Mucosa of gallbladder (tissue), 1 donor: Measurements from ENCODE around the gene CWC22. TPM values are rescaled to one million over a fixed set of nuclear protein-coding genes. Genes with fewer than 3 reads are reported as not detected.
"Not testable (repeated sequence)": the region's sequence is repeated elsewhere in the genome, so short reads cannot be mapped to it uniquely, and the experiment has no call there.

Experiments
- DNase-seq: peaks from one replicate; pipeline ENCODE4 v3.0.0-alpha.2; 2020; ENCODE audit warnings: low spot score
- total RNA-seq: library from RNA; stranded (reverse); gene quantifications from one replicate; pipeline ENCODE4 v1.2.1, GENCODE V29; 2021
- donor health status: DM: no; HTN: no; CAD: no.

The CWC22 gene
- total RNA-seq = 13.6 TPM

DNA sequence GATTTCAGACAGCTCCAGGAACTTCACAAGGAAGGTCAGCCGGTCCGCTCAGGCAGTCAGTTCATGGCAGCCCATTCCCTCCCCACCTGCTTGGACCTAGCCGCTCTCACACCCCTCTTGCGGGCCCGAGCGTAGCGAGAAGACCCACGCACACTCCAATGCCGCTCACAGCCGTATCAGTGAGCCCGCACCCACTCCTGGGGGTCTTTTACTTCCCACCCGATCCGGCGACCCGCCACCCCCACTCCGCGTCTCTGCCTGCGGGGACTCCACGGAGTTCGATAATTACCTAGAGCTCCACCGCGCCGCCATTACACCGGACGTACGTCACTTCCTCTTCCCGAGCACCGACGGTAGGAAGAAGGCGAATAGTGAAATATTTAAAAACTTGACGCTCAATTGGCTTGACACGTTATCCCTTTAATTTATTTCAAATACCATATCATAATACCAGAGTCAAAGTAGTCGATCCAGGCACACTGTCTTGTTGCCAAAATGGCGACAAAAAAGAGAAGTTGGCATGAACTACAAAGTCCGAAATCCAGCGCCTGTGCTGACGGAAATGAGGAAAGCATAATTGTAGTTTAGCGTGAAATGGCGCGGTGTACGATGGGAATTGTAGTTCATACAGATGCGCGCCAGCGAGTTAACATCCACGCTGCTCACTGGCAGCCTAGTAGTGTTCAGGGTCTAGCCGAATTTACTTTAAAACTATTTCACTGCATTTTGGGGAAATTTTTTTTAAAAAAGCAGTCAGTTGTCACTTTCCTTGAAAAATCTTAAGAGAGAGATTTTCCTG is at the start of gene CWC22:
CWC22 (minus strand) TSS at position 517 of the 799 bp plus-strand sequence. CDS start 13,956 bp downstream, outside the sequence.
- DNase-seq = peak; percentile 94

DNA sequence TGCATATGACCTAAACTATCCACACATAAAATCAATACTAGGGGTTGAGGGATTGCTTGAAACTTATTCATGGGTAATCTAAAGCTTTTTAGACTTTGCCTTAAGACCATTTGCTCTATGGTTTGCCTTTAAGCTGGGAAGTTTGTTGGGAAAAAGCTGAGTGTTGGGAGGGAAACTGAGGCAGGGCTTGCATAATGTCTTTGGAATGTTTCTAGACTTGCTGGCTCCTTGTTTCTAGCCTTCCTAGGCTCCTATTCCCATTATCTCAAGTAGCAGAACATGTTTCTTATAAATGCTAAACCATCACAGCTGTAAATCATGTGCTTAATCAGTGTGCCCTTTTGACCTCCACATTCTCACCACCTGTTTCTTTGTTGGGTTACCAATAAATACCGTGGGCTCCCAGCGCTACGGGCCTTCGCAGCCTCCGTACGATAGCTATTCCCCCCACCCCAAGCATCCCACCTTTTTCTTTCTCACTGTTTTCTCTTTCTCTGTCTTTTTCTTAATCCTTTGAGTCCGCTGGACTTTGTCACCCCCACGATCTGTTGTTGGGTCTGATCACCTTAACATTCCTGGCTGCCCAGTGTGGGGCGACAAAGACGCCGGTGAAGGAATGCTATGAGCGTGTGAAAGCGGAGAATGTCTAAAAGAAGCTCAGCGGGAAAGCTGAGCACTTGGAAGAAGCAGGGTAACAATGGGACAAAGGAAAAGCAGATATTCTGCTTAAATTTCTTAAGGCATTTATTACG is 49.4 kb upstream of the CWC22 start:
- DNase-seq = no peak

DNA sequence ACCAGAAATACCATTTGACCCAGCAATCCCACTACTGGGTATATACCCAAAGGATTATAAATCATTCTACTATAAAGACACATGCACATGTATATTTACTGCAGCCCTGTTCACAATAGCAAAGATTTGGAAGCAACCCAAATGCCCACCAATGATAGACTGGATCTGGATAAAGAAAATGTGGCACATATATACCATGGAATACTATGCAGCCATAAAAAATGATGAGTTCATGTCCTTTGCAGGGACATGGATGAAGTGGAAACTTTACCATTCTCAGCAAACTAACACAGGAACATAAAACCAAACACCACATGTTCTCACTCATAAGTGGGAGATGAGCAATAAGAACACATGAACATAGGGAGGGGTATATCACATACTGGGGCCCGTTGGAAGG is 47.5 kb upstream of the CWC22 start:
- DNase-seq = not testable (repeated sequence)

DNA sequence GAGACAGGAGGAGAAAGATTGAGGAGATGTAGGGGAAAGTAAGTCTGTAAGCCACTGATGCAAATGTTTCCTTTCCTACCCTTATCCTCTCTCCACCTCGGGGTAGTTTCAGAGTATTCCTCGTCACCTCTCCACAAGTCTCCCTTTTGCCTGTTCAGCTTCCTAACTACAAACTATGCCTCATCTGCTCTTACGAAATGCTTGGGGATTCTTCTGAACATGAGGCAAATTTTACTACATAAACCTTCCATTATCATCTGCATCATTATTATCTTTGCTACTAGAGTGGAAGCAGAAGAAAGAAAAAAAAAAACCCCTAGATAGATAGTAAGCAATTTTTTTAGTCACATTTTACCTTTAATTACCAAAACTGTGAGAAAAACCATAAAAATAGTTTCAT is 43.1 kb upstream of the CWC22 start:
- no peak for DNase-seq

DNA sequence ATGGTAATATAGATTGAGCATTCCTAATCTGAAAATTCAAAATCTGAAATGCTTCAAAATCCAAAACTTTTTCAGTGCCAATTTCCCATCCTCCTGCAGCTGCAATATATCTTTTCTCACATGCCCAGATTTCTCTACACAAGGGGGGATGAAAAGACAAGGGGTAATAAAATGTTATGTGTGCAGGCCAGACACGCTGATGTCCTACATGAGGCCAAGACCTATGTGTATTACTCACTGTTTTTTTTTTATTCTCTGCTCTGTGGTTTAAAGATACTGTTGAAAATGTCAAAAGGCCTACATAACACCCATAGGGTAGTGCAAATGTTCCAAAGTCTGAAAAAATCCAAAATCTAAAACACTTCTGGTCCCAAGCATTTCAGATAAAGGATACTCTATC is 41.2 kb upstream of the CWC22 start:
- DNase-seq = no peak

DNA sequence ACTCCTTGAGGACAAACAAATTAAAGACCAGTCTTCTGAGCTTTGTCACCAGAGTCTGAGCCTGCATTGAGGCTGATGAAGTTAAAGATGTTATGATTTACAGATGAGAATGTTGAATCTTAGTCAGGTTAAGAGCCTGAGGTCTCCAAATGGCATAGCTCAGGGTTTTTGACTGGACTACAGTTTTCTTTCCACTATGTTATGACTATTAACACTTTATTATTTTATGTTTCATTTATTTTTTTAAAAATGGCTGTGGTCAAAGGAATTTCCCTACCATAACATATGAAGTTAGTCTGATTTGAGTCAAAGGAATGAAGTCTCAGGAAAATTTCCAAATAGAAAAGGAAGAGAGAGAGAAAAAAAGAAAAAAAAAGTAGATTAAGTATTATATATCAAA is 39.7 kb upstream of the CWC22 start:
- no peak for DNase-seq

DNA sequence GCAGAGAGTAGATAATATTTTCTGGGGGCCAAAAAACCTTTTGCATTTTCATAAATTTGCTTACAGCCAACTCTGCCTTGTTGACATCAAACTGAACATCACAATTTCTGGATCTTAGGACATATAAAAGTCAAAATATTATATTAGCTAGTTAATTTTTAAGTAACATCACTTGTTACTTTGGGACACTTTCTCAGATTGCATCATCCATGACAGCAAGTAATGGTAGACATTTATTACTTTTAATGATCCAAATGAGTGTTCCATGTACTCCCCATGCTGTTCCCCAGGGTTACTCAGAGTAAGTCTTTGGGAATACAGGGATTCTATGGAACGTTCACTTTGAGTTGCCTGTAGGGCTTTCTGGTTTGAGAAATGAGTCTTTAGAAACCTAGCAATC is 39.1 kb upstream of the CWC22 start:
- no peak for DNase-seq

DNA sequence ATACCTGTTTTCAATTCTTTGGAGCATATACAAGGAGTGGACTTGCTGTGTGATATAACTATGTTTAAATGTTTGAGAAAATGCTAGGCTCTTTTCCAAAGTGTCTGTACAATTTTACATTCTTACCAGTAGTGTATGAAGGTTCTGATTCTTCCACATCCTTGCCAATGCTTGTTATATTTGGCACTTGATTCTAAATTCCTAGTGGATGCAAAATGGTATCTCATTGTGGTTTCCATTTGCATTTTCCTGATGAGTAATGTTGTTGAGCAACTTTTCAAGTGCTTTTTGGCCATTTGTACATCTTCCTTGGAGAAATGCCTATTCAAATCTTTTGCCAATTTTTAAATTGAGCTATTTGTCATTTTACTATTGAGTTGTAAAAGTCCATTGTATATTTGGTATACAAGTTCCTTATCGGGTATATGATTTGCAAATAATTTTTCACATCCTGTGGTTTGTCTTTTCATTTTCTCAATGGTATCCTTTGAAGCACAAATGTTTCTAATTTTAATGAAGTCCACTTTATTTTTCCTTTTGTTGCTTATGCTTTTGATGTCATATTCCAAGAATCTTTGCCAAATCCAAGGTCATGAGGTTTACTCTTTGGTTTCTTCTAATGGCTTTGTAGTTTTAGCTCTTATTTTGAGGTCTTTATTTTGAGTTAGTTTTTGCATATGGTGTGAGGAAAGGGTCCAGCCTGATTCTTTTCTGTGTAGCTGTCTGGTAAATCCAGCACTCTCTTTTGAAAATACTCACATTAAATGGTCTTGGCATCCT is 33.2 kb upstream of the CWC22 start:
- DNase-seq = no peak

DNA sequence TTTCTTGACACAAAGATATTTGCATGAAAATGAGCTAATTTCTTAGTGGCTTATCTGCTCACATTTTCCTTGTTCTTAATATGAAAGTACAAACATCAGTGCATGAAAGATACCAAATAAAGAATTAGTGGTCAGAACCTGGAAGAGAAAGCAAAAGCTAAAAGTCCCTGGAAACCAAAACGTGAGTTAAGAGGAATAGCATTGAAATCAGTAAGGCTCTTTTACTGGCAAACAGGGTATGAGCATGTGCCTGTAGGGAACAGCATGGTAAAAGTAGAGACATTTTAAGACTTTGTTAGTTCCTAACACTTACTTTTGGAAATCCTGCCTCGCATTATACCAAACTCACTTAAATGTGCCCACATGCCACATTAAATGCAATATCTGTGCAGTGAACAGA is 31.9 kb upstream of the CWC22 start:
- DNase-seq = no peak

DNA sequence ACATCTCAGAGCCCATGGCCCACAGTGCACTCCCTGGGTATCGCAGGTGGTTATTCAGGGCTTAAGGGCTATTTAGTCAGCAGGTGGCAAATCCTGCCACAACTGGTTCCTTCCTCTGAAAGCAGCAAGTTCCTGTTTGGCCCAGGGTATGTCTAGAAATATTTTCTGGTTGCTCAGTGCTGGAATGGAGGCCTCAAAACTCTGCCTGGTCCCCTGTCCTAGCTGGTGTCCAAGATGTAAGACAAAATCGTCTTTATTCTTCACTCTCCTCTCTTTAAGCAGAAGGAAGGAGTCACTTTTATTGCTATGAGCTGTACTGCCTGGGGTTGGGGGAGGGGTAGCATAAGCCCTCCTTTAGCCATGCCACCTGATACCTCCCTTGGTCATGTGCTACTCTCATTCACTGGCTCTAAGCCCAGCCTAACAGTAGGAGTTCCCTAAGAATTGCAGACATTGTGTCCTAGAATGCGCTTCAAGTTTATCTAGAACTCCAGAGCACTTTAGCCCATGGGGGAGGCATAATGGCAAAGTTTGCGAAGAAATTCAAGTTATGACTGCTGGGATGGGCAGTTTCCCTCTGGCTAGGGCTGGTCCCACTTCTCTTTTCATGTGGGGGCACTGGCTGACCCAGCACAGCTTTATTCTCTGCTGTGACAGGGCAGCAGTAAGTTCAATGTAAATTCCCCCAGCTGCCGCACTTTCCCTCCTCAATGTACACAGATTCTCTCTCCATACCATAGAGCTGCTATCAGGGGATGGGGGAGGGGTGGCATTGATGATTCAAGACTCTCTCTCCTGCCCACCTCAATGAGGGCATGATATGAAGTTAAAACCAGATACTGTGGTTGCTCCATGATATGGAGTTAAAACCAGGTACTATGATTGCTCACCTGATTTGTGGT is 27.1 kb upstream of the CWC22 start:
- DNase-seq = no peak

DNA sequence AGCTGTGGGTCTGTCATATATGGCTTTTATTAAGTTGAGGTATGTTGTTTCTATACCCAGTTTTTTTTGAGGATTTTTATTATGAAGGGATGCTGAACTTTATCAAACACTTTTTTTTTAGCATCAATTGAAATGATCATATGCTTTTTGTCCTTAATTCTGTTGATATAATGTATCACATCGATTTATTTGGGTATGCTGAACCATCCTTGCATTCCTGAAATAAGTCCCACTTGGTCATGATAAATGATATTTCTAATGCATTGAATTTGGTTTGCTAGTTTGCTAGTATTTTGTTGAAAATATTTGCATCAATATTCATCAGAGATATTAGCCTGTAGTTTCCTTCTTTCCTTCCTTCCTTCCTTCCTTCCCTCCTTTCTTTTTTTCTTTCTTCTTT is 22.5 kb upstream of the CWC22 start:
- DNase-seq = no peak

DNA sequence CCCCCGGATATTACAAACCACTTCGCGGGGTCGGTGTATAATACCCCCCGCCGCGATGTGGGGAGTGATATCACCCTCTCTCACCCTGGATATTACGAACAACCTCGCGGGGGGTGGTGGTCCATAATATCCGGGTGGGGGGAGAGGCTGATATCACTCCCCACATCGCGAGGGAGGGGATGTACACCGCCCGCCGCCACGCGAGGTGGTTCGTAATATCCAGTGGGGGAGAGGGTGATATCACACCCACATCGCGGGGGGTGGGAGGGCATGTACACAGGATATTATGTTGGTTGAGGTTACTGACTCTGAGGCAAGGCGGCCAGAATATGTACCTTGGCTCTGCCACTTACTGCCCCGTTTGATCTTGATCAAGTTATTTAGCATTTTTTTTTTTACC is 14.8 kb upstream of the CWC22 start:
- no peak for DNase-seq

DNA sequence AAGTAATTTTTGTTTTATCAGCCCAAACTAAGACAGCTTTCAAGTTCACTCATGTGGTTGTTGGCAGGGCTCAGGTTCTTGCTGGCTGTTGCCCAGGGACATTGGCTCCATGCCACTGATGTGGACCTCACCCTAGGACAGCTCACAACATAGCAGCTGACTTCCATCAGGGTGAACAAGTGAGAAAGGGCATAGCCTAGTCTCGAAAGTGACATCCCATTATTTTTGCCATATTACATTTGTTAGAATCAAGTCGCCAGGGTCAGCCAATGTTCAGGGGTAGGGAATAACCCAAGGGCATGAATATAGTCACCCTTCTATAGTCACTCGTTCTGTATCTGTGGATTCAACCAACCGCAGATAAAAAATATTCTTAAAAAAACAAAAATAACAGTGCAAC is 10.7 kb upstream of the CWC22 start:
- no peak for DNase-seq

DNA sequence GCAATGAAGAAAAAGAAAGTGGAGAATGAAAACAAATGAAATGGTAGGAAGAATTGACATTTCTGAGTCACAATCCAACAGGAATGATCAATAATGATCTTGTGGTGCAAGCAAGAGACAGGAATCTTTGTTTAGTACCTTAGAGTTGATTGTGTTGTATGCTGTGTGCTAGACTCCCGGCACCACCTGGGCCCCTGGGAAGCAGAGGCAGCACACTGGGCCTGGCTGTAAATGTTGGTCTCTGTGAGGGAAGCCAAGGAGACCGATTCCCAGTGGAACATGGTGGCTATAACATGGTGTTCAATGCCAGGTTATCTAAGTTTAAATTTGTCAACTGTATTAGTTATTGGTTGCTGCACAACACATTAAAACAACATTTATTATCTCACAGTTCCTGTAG is 9.8 kb upstream of the CWC22 start:
- no peak for DNase-seq

DNA sequence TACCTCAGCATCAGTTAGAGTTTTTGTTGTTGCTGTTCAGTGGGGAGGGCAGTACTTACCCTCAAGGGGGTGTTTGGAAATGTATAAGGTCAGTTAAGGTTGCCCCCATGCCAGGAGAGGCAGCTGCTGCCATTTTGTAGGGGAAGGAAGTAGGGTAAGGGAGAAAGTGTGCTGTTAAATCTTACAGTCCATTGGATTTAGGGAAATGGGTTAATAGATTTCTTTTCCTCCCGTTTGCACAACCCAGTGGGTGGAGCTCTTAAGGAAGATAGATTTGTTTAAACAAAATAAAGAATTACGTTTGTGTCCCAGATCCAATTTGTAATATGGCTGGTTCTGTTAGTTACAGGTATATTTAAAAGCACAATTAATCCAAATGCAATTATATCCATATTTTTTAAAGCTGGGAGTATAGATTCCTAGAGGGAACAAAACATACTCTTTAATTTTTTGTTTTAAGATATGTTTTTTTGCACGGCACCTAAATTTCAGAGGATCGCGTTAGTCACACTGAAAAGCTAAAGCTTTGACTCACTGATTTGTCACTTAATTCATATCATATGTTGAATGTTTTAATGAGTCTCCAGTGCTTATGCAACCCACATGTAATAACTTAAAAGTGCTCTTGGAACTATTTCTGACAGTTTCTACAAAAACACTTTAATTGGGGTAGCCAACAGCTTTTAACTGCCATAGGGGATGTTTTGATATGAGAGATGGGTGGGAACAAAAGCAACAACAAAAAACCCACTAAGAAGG is 9.0 kb upstream of the CWC22 start:
- no peak for DNase-seq

DNA sequence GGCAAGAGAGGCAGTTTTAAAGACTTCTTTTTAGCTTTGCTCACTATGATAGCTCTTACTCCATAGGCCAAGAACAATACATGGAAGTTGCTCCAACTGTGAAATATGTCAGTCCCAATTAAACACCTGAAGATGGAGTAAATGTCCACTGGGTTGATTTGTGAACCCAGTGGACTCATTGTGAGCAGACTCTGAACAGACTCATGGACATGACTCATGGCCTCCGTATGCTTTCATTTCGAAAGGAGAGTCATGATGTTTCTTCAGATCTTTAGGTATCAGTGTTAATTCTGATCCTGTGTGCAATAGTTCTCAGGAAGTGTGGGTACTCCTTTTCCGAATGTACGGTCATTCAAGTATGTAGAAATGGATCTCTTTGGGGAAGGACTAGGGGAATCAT is 5.4 kb upstream of the CWC22 start:
- DNase-seq = no peak

DNA sequence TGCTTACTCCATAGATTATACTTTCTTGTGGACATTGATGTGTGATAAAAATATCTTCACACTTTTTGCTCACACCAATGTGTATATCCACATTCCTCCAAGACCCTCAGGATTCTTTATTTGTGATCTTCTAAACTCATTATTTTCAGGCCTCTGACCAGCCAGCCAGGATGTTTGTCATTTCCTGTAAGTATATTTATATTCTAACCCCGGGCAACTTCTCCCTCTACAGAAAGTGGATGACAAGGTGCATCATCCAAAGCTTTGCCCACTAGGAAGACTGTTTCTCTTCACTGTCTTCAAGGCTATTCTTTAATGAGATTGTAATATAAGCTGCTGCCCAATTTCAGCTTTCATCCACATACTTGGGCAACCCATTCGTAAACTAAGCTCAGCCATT is 3.6 kb upstream of the CWC22 start:
- DNase-seq = no peak

DNA sequence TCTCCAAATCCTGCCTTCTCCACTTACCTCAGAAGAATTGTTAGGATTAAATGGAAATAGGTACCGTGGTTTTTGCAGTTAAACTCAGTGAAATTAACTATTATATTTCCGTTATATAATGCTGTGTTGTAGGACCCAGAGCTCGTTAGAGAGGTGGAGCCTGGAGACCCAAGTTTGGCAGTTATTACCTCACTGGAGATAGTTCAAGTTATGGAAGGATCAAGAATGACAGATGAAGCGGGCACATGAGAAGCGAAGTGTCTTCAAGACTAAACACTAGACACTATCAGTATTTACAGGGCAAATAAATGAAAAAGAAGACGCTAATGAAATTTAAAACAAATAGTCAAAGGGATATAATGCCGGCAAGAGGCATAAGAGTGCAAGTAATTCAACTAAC is 866 bp downstream of the CWC22 start:
- no peak for DNase-seq

DNA sequence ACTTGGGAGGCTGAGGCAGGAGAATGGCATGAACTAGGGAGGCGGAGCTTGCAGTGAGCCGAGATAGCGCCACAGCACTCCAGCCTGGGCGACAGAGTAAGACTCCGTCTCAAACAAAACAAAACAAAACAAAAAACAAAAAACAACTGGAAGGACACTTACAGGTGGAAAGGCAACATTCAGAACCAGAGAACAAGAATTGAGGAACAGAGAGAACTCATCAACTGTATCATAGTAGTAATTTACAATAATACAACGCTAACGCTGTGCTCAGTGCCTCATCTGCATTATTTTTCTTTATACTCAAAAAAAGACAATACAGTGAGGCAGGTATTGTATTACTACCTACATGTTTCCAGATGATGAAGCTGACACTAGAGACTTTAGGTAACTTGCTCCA is 1.6 kb downstream of the CWC22 start:
- DNase-seq = not testable (repeated sequence)

DNA sequence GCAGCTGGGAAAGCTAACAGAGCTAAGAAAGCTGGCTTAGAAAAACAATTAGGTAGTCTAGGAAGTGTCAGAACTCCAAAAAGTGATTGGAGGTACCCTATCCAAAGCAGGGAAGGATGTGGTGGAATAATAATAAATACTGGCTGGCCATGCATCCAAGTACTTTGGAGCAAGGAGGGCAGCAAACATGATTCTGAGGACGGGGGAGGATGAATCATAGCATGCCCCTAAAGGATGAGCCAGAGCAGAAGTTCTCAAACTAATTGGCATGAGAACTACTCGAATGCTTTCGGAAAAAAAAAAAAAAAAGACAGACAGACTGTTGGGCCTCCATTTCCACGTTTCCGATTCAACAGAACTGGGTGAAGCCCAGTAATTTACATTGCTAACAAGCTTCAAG is 2.4 kb downstream of the CWC22 start:
- DNase-seq = no peak

DNA sequence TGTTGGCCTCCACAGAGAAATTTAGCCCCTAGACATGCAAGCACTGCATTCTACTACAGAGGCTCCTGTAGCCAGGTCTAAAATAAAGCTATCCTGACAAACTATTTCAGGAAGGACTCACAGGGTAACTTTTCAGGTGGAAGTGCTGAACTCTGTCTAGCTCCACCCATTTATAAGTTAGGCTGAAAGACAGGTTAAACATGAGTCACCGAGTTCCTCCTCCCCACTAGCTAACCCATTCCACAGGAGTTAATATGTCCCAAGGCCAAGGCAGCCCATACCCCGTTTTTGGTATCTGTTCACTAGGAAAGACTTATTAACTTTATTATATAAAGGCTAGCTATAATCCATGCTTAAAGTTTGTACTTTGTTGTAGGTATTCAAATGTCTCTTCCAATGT is 3.5 kb downstream of the CWC22 start:
- DNase-seq = no peak
